H9 (cell line): Measurements from ENCODE around the gene RET. TPM values are rescaled to one million over a fixed set of nuclear protein-coding genes. Genes with fewer than 3 reads are reported as not detected.

Experiments
- DNase-seq: peaks from one replicate; pipeline ENCODE4 v3.0.0-alpha.2; 2017
- H2AFZ ChIP-seq: one replicate; pipeline ENCODE4 v1.6.1; 2013; ENCODE audit warnings: mild to moderate bottlenecking, low read length, control low read depth, moderate library complexity
- H2AK5ac ChIP-seq: 2 replicates; pipeline ENCODE4 v1.6.1; 2013; ENCODE audit warnings: low read length, control low read depth, mixed read lengths; ENCODE audit not compliant: insufficient read length
- H2BK120ac ChIP-seq: one replicate; pipeline ENCODE4 v1.6.1; 2013; ENCODE audit warnings: low read depth, mild to moderate bottlenecking, low read length, control low read depth, inconsistent platforms; ENCODE audit not compliant: poor library complexity, severe bottlenecking
- H2BK12ac ChIP-seq: 2 replicates; pipeline ENCODE4 v1.6.1; 2013; ENCODE audit warnings: low read length, control low read depth, mixed read lengths, low read depth; ENCODE audit not compliant: insufficient read length
- H2BK15ac ChIP-seq: 2 replicates; pipeline ENCODE4 v1.6.1; 2013; ENCODE audit warnings: low read depth, low read length, control low read depth
- H2BK20ac ChIP-seq: one replicate; pipeline ENCODE4 v1.6.1; 2013; ENCODE audit warnings: low read depth, mild to moderate bottlenecking, low read length, control low read depth, inconsistent platforms; ENCODE audit not compliant: poor library complexity, severe bottlenecking
- H2BK5ac ChIP-seq: 2 replicates; pipeline ENCODE4 v1.6.1; 2013; ENCODE audit warnings: low read length, control low read depth, mixed read lengths; ENCODE audit not compliant: insufficient read length
- H3K14ac ChIP-seq: 2 replicates; pipeline ENCODE4 v1.6.1; 2013; ENCODE audit warnings: low read length, control low read depth; ENCODE audit not compliant: insufficient read depth
- H3K18ac ChIP-seq: 2 replicates; pipeline ENCODE4 v1.6.1; 2013; ENCODE audit warnings: low read depth, mild to moderate bottlenecking, mixed read lengths, low read length, control low read depth; ENCODE audit not compliant: insufficient read length
- H3K23ac ChIP-seq: 2 replicates; pipeline ENCODE4 v1.6.1; 2013; ENCODE audit warnings: low read length, control low read depth, mixed read lengths, low read depth; ENCODE audit not compliant: insufficient read length
- H3K23me2 ChIP-seq: 2 replicates; pipeline ENCODE4 v1.6.1; 2013; ENCODE audit warnings: low read depth, mild to moderate bottlenecking, mixed read lengths, low read length, control low read depth; ENCODE audit not compliant: insufficient read length, poor library complexity, severe bottlenecking
- H3K27ac ChIP-seq: 2 replicates; pipeline ENCODE4 v1.5.1; 2013; ENCODE audit warnings: low read length, control low read depth, mixed read lengths, low read depth; ENCODE audit not compliant: insufficient read length
- H3K27me3 ChIP-seq: 2 replicates; pipeline ENCODE4 v1.6.1; 2013; ENCODE audit warnings: low read length, control low read depth, inconsistent platforms; ENCODE audit not compliant: insufficient read depth
- H3K4ac ChIP-seq: 2 replicates; pipeline ENCODE4 v1.6.1; 2013; ENCODE audit warnings: low read depth, mild to moderate bottlenecking, control low read depth, inconsistent platforms, low read length, moderate library complexity
- H3K4me1 ChIP-seq: 2 replicates; pipeline ENCODE4 v1.6.1; 2013; ENCODE audit warnings: low read length, control low read depth, inconsistent platforms; ENCODE audit not compliant: insufficient read depth
- H3K4me2 ChIP-seq: 2 replicates; pipeline ENCODE4 v1.6.1; 2013; ENCODE audit warnings: low read length, control low read depth, mixed read lengths; ENCODE audit not compliant: insufficient read length, insufficient read depth
- H3K56ac ChIP-seq: 2 replicates; pipeline ENCODE4 v1.6.1; 2013; ENCODE audit warnings: low read depth, mild to moderate bottlenecking, mixed read lengths, low read length, control low read depth; ENCODE audit not compliant: insufficient read length
- H3K79me1 ChIP-seq: 2 replicates; pipeline ENCODE4 v1.6.1; 2013; ENCODE audit warnings: low read depth, mild to moderate bottlenecking, moderate library complexity, low read length, control low read depth, inconsistent platforms; ENCODE audit not compliant: insufficient read depth, poor library complexity, severe bottlenecking
- H3K79me2 ChIP-seq: 2 replicates; pipeline ENCODE4 v1.6.1; 2013; ENCODE audit warnings: low read length, control low read depth, inconsistent platforms; ENCODE audit not compliant: insufficient read depth
- H3K9ac ChIP-seq: 2 replicates; pipeline ENCODE4 v1.6.1; 2013; ENCODE audit warnings: low read length, control low read depth, mixed read lengths; ENCODE audit not compliant: insufficient read length; ENCODE audit errors: extremely low read depth
- H3K9me3 ChIP-seq: one replicate; pipeline ENCODE4 v1.6.1; 2013; ENCODE audit warnings: low read depth, low read length, inconsistent platforms; ENCODE audit not compliant: control insufficient read depth
- H3T11ph ChIP-seq: one replicate; pipeline ENCODE4 v1.6.1; 2013; ENCODE audit warnings: mild to moderate bottlenecking, low read length, control low read depth, inconsistent platforms
- H4K20me1 ChIP-seq: one replicate; pipeline ENCODE4 v1.6.1; 2013; ENCODE audit not compliant: control insufficient read depth, insufficient read length, insufficient read depth
- H4K5ac ChIP-seq: 2 replicates; pipeline ENCODE4 v1.6.1; 2013; ENCODE audit warnings: low read depth, mild to moderate bottlenecking, mixed read lengths, low read length, control low read depth; ENCODE audit not compliant: insufficient read length
- H4K8ac ChIP-seq: replicated peaks from 2 replicates; pipeline ENCODE4 v1.6.1; 2013; ENCODE audit warnings: low read length, control low read depth, mixed read lengths, low read depth; ENCODE audit not compliant: insufficient read length
- H4K91ac ChIP-seq: 2 replicates; pipeline ENCODE4 v1.6.1; 2013; ENCODE audit warnings: low read depth, mild to moderate bottlenecking, moderate library complexity, mixed read lengths, low read length, control low read depth; ENCODE audit not compliant: insufficient read length
- H3K27ac Mint-ChIP-seq, 3 experiments: 2 replicates in 2 of 3; 3 replicates in 1 of 3; pipeline ENCODE4 v1.8.0; 2020 to 2021; ENCODE audit warnings: mixed read lengths in 3 of 3, mild to moderate bottlenecking in 1 of 3, moderate library complexity in 1 of 3
- H3K27me3 Mint-ChIP-seq: 2 replicates; pipeline ENCODE4 v1.8.0; 2021; ENCODE audit warnings: low read depth, mild to moderate bottlenecking, moderate library complexity, mixed read lengths
- H3K36me3 Mint-ChIP-seq, 3 experiments: 2 replicates in 2 of 3; 3 replicates in 1 of 3; pipeline ENCODE4 v1.8.0; 2020 to 2021; ENCODE audit warnings: low read depth in 3 of 3, mixed read lengths in 3 of 3; ENCODE audit not compliant: insufficient read depth in 1 of 3
- H3K4me1 Mint-ChIP-seq, 2 experiments: 2 replicates each; pipeline ENCODE4 v1.8.0; 2020; ENCODE audit warnings: mixed read lengths in 2 of 2
- H3K4me3 Mint-ChIP-seq, 2 experiments: 2 replicates in 1 of 2; 3 replicates in 1 of 2; pipeline ENCODE4 v1.8.0; 2020 to 2021; ENCODE audit warnings: mild to moderate bottlenecking in 2 of 2, mixed read lengths in 2 of 2, moderate library complexity in 1 of 2
- H3K9me3 Mint-ChIP-seq, 2 experiments: 2 replicates in 1 of 2; 3 replicates in 1 of 2; pipeline ENCODE4 v1.8.0; 2020; ENCODE audit warnings: mild to moderate bottlenecking in 2 of 2, mixed read lengths in 2 of 2, moderate library complexity in 1 of 2
- CTCF ChIP-seq: fragments of 200-600 bp; sonication (generic); conservative IDR thresholded peaks from 3 replicates; pipeline ENCODE4 v1.8.0; 2021; ENCODE audit warnings: antibody characterized with exemption, mild to moderate bottlenecking
- WGBS: extraction: QIAGEN DNeasy Blood & Tissue Kit; methylation state at CpG from one replicate; pipeline ENCODE4 v1.1.7; 2013; ENCODE audit warnings: missing lambda C conversion rate, low lambda C conversion rate, mixed read lengths; ENCODE audit not compliant: insufficient read length; ENCODE audit errors: extremely low coverage; 5-methylcytosine and 5-hydroxymethylcytosine counted together
- total RNA-seq: library from RNA; stranded (reverse); gene quantifications from 2 replicates; pipeline ENCODE4 v1.2.1, GENCODE V29; 2021

RET gene
- total RNA-seq, 1 experiment from 2014 or later, result 12.2 TPM

GRCh38 chr10:43049081-43049551, 27.8 kb upstream of the RET start:
- Histone ChIP-seq H3K27me3 (no peaks in the 10 kb centered on the region), H3K14ac (peak overlapping the region; percentile 55; the same call in 1 of the 2 replicates), H3K27ac (no peak overlapping the region), H4K91ac (no peak overlapping the region), H3K4ac (no peak overlapping the region), H4K5ac (no peak overlapping the region), H2BK120ac (no peak overlapping the region), H3K4me2 (no peak overlapping the region), H2BK15ac (no peak overlapping the region), H2BK20ac (no peak overlapping the region), H3K79me1 (no peaks in the 10 kb centered on the region), H2BK5ac (no peak overlapping the region), H3K4me1 (no peaks in the 10 kb centered on the region), H3K23me2 (no peaks in the 10 kb centered on the region), H3T11ph (no peak overlapping the region), H3K9me3 (no peaks in the 10 kb centered on the region), H4K8ac (no peak overlapping the region), H2BK12ac (no peak overlapping the region), H3K79me2 (no peaks in the 10 kb centered on the region), H2AK5ac (no peak overlapping the region), H3K56ac (no peak overlapping the region), H3K9ac (no peak overlapping the region), H3K18ac (no peak overlapping the region), H4K20me1 (no peaks in the 10 kb centered on the region), H3K23ac (no peak overlapping the region), H2AFZ (no peak overlapping the region)
- Mint-ChIP-seq H3K27ac (peak overlapping the region in 1 of 3 experiments; percentile 68; a peak in 1 of 7 replicates), H3K4me3 (no peak overlapping the region), H3K36me3 (no peaks in the 10 kb centered on the region), H3K27me3 (peaks cover 13% of the 10 kb centered on the region), H3K9me3 (no peaks in the 10 kb centered on the region; a peak in 1 of 5 replicates), H3K4me1 (peaks cover 9 to 13% of the 10 kb centered on the region in 2 experiments)
- TF ChIP-seq CTCF, result no peak
- no CpG with 5 or more reads among the region's 10 CpGs for WGBS
- DNase-seq, result no peak
